ENCODE data around the gene S100A13.
"Not testable (repeated sequence)": the region's sequence is repeated elsewhere in the genome, so short reads cannot be mapped to it uniquely, and the experiment has no call there.

Gene S100A13

DNA sequence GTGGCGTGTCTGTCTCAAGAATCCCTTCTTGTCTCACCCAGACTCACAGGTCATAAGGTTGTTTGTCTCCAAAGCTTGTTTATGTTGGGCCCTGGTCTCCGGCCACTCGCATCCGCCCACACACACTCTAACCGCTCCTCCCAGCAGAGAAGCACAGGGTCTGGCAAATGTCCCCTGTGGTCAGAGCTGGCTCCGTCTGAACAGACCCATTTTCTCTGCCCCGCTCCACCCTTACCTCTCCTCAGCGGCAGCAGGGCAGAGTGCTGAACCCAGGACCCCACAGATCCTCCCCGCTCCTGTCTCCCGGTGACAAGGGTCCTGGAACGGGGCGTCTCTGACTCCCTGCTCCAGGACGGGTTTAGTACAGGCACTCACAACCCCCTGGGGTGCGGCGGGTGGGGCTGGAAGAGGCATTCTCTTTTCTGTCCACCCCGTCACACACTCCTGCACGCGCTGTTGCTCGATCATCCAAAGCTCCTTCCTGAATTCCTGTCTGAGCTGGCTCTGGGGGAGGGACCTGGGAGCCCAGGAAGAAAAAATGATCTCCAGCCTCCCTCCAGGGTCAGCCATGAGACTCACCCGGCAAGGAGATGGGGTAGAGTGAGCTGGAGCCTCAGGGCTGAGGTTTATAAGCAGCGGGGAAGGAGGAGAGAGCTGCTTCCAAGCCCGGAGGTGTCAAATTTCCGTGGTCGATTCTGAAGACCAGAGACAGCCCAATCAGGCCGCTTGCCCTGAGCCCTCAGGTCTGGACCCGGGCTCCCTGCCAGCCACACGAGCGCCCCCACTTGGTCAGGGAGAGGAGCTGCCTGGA, at the start of gene S100A13:
Gene S100A13, minus strand, starts transcription at position 602 of the 811 bp plus-strand sequence. CDS start 1,033 bp downstream, outside the sequence.
- peak; percentile 90 for DNase-seq

DNA sequence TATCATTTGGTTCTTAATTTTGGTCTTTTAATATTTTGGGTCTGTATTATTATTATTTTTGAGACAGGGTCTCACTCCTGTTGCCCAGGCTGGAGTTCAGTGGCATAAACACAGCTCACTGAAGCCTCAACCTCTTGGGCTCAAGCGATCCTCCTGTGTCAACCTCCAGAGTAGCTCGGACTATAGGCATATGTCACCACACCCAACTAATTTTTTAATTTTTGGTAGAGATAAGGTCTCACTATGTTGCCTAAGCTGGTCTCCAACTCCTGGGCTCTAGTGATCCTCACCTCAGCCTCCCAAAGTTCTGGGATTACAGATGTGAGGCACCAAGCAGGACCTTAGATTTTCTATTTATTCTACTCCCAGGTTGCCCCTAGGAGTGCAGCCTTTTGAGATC, 46.2 kb upstream of the S100A13 start:
- DNase-seq: no peak

DNA sequence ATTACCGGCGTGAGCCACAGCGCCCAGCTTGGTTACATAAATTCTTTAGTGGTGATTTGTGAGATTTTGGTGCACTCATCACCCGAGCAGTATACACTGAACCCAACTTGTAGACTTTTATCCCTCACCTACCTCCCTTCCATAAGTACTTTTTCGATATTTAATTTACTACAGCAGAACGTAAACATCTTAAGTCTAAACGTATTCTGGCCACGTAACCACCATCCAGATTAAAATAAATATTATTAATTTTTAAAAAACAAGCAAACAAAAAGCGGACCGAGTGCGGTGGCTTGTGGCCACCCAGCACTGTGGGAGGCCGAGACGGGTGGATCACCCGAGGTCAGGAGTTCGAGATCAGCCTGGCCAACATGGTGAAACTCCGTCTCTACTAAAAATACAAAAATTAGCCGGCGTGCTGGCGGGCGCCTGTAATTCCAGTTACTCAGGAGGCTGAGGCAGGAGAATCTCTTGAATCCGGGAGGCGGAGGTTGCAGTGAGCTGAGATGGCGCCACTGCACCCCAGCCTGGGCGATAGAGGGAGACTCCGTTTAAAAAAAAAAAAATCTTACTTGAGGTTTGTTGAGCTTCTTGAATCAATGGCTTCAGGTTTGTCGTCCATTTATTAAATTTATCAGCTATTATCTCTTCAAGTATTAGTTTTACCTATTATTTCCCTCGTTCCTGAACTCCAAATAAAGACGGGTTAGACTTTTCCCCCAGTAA, 44.5 kb upstream of the S100A13 start:
- peak; percentile 44 for DNase-seq

DNA sequence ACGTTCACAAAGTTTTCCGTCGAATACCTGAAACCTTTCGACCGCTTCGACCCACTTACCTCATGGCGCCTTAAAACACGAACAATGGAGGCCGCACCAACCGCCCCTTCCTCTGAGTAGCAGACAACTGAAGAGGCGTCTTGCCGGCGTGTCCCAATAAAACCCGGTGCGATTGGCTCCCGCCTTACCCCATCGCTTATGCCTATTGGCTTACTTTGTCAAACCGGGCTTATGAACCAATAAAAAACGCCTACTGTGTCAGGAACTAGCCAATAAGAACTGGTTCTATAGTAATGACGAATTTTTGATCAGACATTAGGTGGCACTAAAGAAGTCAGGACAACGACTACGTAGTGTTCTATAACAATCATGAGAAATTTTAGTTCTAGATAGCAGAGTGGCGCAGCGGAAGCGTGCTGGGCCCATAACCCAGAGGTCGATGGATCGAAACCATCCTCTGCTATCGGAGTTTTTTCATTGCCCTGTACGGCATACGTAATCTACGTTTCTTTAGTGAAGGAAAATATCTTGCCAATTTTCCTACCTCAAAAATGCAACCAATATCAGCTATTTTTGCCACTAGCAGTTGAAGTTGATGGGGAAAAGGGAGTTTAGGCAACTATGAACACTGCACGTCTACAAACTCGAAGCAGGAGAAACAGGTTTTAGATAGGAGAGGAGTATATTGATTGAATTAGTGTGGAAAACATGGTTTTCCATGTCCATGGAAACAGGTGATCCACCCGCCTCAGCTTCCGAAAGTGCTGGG, 43.7 kb upstream of the S100A13 start, which contains the start of gene ILF2:
Gene ILF2, minus strand, starts transcription at position 135 of the 769 bp plus-strand sequence. Its CDS starts 71 bp downstream, at position 64.
- peak; percentile 99 for DNase-seq

DNA sequence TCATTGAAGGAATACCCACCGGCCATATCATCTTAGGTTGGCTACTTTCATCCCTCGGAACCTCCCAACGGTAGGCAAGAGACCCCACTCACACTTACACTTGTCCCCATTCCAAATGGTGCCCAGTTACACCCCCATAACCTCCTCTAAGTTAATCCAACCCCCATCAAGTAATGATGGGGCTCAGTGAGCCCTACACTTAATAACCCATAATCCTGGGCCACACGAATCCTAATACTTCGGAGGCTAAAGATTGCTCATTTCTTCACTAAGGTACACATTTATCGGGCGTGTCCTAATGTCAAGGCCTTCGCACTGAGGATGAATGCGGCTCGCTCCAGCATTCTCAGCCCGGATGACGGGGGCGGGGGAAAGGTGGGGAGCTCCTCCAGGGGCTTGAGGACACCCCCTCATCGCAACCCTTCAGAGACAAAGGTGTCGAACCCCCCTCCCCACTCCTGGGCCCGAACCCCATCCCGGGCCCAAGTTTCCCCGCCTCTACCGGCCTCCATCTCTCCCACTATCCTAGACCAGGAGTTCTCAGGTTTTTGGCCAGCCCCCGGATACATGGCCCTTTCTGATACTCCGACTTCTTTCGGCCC, 43.1 kb upstream of the S100A13 start:
- DNase-seq: no peak

DNA sequence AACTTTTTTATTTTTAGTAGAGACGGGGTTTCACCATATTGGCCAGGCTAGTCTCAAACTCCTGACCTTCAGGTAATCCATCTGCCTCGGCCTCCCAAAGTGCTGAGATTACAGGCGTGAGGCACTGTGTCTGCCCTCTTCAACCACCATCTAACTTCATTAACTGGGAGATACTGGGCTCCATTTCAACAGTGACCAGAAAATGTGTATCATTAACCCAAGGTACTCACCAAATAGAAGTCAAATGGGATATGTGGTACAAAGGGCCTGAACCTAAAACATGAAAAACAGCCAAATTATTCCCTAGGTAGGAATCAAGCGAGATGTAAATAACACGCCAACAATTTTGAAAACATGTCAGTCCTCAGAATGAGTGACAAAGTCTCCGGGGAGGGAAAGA, 42.3 kb upstream of the S100A13 start:
- DNase-seq: no peak

DNA sequence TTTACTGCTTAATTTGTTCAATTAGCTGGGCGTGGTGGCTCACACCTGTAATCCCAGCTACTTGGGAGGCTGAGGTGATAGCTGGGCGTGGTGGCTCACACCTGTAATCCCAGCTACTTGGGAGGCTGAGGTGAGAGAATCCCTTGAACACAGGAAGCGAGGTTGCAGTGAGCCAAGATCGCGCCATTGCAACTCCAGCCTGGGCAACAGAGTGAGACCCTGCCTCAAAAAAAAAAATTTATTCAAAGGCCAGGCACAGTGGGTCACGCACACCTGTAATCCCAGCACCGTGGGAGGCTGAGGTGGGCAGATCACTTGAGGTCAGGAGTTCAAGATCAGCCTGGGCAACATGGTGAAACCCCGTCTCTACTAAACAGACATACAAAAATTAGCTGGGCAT, 41.4 kb upstream of the S100A13 start:
- DNase-seq: not testable (repeated sequence)

DNA sequence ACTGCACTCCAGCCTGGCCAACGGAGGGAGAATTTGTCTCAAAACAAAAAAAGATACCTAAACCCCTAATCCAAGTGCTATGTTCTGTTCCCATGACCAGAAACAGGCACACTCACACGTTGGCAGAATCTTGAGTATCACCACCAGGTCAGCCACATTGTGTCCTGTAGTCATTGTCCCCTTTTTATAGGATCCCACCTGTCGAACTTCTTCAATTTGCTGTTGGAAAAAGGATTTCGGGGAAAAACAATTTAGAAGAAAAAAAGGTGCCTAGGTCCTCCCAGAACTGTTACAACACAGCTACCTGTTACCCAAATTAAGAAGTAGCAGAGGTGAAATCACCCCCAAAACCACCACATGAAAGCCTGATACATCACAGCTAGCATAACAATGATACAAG, 40.1 kb upstream of the S100A13 start:
- no peak for DNase-seq

DNA sequence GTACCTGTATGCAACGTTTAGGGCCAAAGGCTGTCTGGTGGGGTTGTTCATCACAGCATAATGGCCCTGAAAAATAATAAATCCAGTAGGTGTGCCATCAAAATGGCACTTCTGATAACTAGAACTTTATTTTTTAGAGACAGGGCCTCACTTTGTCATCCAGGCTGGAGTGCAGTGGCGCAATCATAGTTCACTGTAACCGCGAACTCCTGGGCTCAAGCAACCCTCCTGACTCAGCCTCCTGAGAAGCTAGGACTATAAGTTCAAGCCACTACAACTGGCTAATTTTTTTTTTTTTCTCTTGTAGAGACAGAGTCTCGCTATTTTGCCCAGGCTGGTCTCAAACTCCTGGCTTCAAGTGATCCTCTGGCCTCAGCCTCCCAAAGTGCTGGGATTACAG, 35.9 kb upstream of the S100A13 start:
- DNase-seq: no peak

DNA sequence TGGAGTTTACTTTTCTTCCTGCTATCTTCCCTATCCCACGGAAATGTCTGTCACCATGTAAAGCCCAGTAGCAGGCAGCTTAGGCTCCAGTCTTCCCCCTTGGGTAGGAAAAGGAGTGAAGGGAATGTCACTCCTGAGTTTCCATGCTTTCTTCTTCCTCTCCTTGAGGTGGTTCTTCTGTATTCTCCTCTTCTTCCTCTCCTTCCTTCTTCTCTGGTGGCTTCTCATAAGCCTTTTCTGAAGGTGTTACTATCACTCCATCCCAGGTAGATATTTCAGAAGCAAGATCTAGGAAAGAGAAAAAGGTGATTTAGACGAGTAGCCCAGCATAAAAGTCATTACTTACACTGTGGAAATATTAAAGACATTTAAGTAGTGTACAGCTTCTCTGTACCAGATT, 35.0 kb upstream of the S100A13 start:
- no peak for DNase-seq

DNA sequence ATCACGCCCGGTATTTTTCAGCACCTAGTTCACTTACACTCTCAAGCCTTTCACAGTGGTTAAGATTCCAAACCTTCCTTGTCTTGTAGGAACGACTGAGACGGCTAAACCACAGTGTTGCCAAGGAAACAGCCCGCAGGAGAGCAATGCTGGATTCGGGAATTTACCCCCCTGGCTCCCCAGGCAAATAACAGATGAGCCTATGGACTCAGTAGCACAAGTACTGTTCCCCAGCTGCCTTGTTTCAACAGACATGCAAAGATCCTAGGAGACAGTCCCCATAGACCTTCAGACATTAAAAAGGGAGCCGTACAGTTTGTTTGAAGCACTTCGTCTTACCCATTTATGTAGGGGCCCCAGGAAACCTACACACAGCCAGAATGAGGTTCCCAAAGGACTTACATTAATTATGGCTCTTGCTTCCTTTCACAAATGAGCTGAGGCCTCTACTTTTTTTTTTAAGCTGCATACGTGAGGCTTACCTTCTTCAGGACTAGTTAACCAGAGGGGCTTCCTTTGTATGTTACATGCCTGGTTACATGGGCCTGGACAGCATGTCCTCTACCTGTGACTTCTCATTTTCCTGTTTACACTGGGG, 33.9 kb upstream of the S100A13 start:
- DNase-seq: no peak

DNA sequence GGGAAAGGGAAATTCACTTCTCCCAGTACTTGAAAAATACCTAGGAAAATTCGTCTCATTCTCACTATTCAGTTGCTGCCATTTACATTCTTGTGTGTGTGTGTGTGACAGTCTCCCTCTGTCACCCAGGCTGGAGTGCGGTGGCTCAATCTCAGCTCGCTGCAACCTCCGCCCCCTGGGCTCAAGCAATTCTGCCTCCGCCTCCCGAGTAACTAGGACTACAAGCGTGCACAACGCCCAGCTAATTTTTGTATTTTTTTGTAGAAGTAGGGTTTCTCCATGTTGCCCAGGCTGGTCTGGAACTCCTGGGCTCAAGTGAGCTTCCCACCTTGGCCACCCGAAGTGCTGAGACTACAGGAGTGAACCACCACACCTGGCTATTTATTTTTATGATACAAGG, 32.4 kb upstream of the S100A13 start:
- DNase-seq: no peak

DNA sequence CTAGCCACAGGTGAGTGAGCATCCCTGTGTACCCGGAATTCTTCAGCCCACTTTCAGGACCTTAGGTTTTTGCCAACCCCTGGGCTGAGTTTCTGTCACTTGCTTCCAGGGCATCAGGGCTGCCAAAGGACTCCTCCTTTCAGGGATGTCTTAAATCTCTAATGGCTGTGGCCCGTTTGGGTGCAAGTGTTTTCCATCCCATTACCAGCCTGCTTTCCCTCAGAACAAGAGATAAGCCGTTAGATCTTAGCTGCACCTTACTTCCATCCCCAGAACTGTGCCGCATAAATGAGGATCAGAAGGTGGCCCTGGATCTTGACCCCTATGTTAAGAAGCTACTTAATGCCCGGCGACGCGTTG, 31.9 kb upstream of the S100A13 start:
- DNase-seq: no peak

DNA sequence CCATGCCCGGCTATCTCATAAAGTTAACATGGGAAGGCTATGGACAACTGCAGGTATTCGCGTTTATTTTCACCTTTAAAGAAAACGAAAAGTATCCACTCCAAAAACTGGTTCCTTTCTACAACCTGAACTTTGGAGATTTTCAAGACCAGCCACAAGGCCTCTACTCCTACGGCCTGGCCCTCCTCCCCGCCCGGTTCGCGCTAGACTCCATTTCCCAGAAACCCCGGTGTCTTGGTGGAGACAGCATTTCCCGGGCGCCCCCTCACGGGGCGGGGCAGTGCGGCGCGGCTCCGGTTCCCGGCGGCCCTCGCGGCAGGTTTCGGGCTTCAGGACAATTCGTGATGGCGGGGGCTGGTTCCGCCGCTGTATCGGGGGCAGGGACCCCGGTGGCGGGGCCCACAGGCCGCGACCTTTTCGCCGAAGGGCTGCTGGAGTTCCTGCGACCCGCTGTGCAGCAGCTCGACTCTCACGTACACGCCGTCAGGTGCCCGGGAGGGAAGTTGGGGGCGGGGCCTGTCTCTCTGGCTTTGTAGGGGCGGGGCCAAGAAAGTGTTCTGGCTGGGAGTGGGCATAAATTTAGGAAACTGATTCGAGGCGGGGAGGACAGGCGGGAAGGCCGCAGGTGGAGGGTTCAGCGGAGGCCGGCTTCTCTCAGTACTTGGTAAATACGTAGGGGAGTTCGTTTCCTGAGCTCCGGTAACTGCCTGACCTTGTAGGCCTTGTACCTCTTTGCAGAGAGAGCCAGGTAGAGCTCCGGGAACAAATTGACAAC, 31.3 kb upstream of the S100A13 start, which contains the start of gene SNAPIN:
Gene SNAPIN, plus strand, starts transcription at position 304 of the 775 bp plus-strand sequence. Its CDS starts 41 bp downstream, at position 345.
- DNase-seq: peak; percentile 96

DNA sequence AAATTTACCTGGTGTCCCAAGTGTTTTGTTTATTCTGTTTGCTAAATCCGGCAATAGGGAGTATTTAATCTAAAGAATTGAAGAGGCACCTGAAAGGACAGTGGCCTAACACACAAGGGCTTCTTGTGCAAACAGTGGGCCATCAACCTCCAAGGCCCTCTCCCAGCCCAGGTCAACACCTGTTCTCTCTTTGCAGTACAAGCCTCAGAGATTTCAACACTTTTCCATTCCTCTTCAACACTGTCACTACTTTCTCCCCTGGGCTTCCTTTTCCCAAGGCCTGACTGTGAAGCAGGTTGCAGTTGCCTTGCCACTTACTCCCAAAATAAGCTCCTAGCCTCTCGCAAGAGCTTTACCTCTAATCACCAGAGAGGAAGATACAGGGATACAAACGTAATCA, 28.0 kb upstream of the S100A13 start:
- no peak for DNase-seq

DNA sequence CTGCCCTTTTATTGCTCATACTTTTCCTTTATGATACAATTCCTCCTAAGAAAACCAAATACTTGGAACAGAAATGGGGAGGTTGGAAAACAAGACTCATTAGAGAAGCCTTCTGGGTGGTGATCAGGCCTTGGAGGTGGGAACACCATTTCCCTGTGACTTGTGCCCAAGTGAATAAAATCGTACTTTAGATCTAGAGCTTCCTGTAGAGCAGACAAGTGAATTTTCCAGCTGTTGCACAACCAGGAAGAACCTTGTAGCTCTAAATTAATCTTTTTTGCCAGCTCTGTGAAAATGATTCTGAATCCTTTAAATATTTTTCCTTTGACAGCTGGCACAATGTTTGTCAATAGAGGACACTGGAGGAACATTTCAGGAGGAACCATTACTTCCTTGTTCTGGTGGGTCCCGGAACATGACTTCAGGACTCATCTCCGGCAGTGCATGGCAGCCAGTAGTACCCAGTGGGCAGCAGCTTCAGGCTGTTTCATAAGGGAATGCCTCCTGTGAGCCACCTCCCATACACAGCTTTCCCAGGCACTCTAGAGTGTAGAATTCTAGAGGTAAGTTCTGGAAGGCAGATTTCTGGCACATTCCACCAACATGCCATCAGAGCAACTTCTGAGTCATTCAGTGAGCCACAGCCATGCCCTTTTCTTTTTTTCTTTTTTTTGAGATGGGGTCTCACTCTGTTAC, 25.6 kb upstream of the S100A13 start:
- DNase-seq: no peak

DNA sequence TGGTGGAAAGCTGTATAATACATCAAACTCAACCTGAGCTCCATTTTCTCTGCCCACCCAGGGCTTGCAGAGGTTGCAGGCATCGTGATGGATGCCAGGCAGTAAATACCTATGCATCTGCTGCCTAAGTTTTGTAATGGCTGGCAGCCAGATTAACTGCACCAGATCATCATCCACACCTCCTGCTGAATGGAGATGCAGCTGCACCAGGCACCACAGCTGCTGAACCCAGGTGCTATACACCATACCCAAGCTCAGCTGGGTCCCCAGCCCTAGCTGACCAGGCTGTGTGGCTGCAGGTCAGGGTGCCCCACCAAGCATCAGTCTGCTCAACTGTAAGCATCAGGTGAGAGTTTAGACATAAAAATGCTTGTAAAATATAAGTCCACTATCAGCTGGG, 24.5 kb upstream of the S100A13 start:
- no peak for DNase-seq

DNA sequence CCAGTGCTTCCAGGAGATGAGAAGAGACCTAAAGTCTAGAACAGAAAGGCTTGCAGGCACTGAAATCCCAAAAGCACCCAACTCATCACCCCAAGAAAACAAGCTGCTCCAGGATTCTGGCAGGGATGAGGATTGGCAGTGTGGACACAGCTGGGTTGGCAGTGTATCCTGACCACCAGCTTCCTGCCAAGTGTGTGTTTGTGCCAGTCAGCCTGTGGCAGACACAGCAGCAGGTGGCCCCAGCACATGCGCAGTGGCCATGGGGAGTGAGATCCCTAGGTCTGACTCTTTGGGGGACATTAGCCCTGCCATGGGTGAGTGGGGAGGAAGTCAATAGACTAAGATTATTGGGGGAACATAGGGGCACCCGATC, 22.5 kb upstream of the S100A13 start:
- peak; percentile 78 for DNase-seq

DNA sequence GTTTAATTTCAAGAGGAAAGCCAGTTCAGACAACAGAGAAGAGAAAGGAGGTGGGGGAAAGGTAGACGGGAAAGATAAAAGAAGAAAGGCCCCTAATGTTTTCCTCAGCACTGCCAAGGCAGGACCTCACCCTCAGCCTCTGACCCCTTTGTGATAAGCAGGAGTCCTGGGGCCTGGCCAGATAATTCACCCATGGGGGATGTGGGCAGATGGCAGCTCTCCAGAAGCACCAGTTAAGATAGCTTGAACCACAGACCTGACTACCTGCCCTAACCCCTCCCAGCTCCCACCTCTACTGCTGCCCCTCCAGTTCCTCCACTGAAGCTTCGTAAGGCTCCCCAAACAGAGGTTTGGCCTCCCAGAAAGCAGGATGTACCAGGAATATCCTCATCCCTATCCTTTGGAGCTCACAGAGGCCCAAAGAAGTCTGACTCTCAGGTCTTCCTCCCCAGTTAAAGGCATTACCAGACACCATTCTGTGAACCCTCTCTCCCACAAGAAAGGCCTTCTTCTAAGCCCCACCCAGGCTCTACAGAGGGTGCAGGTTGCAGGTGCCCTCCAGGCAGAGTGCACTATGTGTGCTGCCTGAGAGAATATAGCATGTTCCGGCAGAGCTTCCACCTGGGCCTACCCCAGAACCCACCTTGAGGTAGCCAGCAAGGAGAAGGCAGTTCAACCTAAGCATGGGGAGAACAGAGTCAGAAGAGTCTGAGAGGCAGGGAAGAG, 22.0 kb upstream of the S100A13 start:
- no peak for DNase-seq

DNA sequence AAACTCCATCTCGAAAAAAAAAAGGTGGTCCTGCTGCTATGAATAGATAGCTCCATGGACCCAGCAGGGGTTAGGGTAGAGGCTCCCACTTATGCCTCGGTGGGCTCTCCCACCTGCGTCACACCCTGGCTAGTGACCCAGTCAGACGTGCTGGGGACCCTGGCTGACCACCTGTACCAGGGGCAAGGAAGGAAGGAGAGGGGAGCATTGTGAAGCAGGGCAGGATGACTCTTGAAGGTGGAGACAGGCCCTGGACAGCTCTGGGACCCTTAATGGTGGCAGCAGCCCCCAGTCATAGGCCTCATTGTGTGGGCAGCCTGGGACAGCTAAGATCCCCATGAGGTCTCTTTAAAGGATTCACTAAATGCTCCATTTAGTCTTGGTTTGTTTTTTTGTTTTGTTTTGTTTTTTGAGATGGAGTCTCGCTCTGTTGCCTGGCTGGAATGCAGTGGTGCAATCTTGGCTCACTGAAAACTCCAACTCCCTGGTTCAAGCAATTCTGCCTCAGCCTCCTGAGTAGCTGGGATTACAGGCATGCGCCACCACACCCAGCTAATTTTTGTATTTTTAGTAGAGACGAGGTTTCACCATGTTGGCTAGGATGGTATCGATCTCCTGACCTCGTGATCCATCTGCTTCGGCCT, 20.8 kb upstream of the S100A13 start:
- DNase-seq: no peak

Measured in femur (tissue), 1 donor.